GM19397 (cell line): ENCODE measurements around the gene KRT17.
"Not testable (repeated sequence)": the region's sequence is repeated elsewhere in the genome, so short reads cannot be mapped to it uniquely, and the experiment has no call there.

Experiments
- ATAC-seq: cut with Tn5 transposase; IDR thresholded peaks from one replicate; pipeline ENCODE4 v1.9.1; 2021; ENCODE audit warnings: mild to moderate bottlenecking, moderate library complexity; ENCODE audit not compliant: unreplicated experiment

The KRT17 gene

DNA sequence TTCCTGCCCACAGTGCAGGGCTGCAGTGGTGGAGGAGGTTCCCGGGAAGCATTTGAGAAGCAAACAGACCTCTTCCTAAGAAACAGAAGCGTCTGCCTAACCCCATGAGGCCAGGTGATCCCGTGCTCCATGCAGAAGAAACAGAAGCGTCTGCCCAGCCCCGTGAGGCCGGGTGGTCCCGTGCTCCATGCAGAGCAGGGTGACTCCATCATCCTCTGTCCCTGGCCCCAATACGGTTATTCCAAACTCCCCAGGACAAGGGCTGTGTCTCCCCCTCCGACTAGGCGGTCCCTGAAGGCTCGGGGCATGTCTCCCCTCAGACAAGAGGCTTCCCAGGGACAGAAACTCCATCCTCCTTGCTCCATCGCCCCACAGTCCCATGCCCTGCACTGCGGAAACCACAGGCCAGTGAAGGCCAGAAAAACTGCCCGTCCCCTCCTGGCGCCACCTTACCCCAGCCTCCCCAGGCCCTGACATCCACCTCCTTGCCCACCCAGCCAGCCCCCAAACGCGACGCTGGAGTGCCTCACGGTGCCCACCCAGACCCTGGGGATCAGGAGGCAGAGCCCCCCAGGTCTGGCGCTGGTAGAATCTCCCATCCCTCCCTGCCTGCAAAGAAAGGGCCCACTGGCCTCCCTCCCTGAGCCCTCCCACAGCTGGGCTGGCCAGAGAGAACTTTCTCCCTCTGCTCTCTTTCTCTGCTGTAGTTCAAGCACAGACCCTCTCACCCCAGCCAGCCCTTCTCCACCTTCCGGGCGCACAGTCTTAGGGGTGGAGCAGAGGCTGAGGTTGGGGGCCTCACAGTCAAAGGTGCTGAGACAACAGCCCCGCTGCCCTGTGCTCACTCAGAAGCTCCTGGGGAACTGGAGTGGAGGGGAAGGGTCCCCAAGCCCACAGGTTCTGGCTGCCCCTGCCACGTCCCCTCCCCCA, 30.6 kb upstream of the KRT17 start:
- no peak for ATAC-seq

DNA sequence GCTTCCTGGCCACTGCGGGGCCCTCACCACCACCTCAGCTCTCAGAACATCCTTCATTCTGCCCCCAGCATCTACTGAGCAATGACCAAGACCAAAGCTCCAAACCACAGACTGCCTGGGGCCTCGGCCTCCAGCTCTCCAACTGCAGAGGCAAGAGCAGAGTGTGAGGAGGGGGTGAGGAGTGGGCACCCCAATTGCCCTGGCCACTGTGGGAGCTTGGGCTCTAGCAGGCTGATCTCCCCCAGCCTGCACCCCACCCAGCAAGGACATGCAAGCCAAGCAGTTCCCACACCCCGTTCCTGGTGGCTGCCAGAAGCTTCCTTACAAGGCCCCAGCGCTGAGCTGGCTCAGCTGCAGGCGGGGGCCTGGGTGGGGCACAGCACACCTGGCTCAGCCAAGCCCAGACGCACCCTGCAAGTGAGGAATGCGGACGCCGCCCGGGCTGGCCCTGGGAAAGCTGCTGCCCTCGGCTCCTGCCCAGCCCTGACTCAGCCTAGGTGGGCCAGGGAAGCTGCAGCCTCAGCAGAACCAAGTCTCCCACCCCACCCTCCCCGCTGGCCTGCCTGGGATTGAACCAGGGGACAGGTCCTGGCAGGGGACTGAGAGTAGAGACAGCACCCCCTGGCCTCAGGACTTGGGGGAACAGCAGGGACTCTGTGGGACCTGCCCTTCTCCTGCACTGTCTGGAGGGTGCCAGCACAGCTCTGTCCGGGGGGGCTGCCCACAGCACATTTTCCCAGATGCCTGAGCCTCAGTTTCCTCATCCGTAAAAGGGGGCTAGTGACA, 29.7 kb upstream of the KRT17 start:
- no peak for ATAC-seq

DNA sequence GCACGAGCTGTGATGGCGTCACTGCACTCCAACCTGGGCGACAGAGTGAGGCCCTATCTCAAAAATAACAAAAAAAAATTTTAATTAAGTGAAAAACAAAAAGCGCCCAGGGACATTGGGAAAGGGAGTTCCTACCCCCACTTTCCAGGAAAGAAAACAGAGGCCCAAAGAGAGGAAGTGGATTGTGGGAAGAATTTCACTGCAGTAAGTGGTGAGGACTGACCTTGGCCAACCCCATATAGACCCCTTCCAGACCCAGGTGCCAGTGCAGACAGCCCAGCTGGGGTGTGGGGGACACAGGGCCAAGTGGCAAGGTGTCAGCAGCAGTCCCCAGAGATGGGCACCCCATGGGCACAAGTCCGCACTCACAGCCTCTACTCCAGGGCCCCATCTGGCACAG, 29.0 kb upstream of the KRT17 start:
- ATAC-seq = no peak

DNA sequence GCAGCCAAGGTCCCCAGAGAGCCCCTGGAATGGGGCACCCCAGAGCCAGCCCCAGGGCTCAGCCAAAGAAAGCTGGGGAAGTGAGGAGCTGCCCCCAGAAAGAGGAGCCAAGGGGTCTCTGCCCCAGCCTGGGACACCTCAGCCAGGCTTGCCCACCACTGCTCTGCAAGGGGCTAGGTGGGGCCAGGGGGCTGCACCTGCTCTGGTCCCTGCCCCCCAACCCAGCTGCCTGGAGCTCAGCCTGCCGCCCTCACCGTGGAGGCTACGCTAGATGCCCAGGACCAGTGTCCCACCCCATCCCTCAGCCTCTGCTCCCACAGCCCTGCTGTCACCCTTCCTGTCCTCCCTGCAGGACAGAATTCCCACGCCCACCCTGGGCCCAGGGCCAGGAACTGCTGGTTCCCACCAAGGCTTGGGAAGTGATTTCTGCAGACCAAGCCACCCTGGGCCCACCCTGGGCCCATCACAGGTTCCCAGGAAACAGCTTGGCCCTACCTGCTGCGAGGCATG, 28.1 kb upstream of the KRT17 start:
- no peak for ATAC-seq

DNA sequence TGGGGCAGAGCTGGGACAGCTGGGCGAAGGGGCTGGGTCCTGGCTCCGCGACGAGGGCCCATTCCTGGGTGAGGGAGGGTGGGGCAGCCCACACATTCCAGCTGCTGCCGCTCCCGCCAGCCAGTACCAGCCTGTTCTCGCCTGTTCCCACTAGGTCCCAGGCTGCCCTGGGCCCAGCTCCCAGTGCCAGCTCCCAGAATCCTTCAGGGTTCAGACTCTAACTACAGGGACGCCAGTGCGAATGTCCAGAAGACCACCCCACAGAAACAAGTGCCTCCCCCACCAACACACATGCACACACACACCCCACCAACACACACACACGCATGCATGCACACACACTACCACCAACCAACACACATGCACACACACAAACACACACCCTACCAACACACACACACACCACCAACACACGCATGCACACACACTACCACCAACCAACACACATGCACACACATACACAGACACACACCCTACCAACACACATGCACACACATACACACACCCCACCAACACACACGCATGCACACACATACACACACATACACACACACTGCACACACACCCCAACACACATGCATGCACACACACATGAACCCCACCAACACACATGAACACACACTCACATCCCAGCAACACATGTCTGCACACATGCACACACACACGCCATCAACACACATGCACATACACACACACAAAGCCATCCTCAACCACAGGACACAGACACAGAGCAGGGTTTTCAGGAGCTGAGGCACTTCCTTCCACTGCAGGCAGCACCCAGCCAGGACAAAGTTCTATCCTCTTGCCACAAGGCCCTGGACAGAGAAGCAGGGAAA, 27.5 kb upstream of the KRT17 start:
- ATAC-seq = no peak

DNA sequence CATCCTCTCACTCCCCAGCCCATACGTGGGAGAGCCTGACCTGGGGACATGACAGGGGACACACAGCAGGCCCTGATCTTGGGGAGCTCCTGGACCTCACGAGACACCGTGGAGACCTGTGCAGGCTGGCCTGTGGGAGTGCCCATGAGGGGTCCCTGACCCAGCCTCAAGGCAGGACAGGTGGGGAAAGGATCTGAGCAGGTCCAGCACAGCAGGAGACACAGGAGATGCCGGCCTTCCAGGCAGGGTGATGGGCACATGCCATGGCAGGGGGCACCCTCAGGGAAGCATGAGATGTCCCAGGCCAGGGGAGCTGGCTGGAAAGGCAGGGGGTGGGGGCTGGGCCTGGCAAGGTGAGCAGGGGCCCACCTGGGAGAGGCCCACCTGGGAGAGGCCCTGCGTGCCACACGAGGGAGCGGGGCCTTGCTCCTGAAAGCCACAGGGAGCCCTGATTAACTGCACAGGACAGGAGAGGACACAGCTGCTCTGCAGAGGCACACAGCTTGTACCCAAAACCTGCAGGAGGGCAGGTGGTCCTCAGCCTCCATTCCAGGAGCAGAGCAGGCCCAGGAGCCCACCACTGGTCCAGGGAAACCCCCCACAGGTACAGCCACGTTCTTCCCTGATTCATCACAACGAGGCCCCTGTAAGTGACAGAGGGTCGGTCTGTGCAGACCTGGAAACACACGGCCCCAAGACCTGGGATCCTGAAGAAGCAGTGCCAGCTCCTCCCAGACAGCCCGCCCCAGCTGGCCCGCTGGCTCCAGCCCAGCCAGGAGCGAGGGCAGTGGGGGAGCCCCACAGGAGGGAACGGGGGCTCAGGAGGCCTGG, 26.6 kb upstream of the KRT17 start:
- no peak for ATAC-seq

DNA sequence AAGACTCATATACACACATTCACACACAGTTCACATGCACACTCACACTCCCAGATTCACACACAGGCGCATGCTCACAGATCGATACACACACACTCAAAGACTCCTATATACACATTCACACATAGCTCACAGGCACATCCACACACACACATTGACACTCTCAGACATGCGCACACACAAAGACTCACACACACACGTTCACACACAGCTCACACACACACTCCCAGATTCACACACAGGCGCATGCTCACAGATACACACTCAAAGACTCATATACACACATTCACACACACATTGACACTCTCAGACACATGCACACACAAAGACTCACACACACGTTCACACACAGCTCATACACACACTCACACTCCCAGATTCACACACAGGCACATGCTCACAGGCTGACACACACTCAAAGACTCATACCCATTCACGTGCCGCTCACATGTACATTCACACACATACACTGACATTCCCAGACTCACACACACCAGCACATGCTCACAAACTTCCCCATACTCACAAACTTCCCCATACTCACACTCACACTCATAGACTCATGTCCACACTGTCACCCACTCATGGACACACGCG, 25.6 kb upstream of the KRT17 start:
- ATAC-seq = no peak

DNA sequence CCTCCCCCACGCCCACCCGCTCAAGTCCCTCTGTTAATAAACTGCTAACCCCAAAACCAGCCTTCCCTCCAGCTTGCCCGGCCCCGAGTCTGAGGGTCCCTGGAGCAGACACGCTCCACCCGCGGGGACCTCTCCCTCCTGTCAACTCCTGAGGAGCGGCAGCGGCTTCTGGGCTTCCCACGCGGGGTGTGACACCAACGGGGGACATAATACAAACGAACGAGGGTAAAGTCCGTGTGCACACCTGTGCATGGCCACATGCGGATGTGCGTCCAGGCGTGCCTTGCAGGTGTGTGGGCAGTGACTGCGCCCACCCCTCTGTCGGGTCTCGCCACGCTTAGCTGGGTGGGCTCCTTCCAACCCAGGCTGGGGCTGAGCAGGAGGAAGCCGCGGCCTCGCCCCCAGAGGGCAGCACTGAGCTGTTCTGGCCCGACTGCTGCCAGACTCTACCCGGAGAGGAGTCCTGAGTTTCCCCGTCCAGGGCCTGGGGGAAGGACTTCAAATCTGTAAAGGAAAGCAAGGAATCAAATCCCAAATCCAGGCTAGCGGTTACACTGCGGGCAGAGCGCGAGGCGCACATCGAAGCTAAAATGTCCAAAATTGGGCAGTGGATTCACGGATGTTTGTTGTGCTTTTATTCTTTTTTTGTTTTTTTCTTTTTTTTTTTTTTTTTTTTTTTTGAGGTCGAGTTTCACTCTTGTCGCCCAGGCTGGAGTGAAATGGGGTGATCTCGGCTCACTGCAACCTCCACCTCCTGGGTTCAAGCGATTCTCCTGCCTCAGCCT, 24.2 kb upstream of the KRT17 start:
- ATAC-seq = peak; percentile 54

DNA sequence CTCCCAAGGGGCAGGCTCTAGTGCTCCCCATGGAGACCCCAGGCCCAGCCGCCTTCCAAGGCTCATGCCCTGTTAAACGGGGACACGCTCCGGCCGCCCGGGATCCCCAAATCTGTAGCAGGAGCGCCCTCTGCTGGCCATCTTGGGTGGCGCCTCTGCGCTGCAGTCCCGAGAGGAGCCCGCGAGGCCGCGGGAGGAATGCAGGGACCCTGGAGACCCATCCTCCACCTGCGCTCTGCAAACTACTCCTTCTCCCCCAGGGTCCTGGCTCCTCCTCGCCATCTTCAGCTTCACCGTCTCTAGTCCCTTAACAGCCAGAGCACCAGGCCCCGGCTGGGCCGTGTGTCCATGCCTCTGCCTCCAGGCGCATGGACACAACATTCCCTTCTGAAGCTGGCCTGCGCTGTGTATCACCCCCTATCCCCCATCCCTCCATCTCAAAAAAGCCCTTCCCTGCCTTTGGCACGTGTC, 23.6 kb upstream of the KRT17 start:
- ATAC-seq = no peak

DNA sequence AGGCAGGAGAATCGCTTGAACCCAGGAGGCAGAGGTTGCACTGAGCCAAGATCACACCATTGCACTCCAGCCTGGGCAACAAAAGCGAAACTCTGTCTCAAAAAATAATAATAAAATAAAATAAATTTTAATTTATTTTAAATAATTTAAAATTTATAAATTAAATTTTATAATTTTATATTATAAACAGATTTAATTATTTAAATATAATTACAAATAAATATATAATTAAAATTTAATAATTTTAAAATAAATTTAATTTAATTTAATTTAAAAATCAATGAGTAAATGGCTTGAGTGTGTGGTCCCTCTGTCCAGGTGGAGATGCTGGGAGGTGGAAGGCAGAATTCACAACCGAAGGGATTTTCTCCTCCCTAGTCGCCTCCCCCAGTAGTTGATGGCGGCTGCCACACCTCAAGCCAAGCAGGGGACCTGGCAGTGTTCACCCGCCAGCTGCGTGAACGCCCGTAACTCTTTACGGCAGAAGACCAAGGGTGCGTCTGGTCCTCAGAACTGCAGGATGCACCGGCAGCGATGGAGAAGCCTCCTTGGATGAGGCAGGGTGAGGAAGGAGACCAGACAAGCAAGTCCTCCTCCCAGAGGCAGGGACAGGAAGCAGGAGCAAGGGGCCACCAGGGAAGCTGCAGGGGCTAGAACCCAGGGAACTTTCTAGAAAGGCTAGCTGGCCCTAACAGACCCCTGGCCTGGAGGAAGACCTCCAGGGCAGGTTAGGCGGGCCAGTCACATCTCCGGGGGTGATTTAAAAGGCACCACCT, 22.9 kb upstream of the KRT17 start:
- ATAC-seq = no peak

DNA sequence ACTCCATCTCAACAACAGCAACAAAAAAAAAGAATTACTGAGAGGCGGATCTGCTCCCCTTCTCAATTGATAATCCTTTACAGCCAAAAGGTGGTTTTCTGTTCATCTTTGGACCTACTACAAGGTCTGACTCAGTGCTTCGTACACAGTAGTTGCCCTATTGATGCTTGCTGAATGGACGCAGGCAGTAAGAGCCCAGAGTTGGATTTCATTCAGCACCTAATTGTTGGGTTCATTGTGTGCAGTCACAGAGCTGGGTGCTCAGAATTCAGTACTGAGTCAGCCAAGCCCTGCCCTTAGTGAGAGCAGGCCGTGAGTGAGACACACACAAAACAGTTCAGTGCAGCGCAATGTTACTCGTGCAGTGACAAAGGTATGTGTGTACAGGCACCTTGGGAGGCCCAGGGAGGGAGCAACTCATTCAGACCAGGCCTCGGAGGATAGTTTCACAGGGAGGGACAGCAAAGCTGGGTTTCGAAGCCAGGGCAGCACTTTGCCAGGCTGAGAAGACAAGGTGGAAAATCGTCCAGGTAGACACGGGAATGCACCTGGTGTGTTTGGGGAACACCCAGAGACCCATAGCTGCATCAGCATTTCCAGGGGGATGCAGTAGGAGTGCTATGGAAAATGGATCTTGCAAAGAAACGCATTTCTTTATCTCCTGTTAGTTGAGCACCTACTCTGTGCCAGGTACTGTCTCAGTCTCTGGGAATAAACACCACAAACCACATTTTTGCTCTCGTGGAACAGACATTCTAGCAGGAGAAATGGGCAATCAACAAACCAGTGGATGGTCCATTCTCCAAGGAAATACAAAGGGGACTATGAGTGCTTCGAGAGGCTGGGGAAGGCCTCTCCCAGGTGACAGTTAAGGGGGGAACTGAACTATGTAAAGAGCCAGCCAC, 18.1 kb upstream of the KRT17 start:
- no peak for ATAC-seq

DNA sequence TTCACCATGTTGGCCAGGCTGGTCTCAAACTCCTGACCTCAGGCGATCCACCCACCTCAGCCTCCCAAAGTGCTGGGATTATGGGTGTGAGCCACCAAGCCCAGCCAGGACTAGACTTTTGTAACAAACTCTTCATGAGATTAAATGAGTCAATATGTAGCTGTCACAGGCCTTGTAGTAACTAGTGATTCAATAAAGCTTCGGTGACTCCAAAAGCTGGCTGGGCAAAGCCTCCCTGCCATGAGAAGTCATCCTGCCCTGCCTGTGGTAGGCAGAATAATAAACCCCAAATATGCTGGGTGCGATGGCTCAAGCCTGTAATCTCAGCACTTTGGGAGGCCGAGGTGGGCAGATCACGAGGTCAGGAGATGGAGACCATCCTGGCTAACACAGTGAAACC, 16.2 kb upstream of the KRT17 start:
- ATAC-seq = not testable (repeated sequence)

DNA sequence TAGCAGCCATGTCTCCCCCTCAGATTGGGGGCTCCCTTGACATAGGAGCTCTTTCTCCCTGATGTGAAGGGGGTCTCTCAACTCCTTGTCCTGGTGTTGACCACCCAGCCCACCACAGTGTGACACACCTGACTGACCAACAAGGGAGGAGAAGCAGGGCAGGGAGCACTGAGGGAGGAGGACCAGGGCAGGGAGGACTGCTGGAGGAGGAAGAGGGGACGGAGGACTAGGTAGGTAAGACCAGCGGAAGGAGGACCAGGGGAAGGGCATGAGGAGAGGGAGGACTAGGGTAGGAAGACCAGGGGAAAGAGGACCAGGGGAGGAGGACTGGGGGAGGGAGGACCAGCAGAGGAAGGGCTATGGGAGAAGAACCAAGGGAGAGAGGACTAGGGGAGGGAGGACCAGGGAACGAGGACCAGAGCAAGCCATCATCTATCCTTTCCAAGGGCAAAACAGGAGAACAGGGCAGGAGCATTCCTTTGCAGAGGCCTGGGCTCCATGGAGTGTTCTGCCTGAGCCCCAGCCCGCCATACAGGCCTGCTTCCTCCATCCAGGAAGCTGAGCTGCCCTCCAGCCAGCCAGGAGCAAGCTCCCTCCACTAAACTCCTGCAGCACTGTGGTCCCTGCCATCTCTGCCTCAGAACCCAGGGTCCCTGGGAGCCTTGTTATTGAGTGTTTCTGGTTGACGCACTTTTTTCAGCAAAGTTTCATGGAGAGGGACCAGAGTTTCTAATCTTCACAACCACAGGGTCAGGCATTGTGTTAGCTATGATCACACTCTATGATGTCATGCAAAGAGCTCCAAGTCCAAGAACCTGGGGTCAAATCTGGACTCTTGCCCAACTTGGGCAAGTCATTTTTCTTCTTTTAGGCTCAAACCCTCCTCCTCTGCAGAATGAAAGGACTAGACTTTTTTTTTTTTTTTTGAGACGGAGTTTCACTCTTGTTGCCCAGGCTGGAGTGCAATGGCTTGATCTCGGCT, 15.4 kb upstream of the KRT17 start:
- no peak for ATAC-seq

DNA sequence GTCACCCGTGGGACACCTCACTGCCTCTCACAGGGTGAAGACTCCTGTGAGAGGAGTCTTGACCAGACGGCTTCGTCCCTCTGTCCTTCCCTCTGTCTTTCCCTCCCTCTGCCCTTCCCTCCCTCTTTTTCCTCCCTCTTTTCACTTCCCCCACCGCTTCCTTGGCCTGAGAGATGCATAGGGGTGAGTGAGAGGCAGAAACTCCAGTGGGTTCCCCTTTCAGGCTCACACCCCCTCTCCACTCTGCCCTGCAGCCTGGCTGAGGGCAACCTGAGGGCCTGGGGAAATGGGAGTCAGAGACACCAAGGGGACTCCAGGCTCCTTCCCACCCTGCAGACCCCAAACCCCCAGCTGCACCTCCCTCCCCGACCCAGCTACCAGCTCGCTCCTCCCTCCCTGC, 14.6 kb upstream of the KRT17 start:
- ATAC-seq = no peak

DNA sequence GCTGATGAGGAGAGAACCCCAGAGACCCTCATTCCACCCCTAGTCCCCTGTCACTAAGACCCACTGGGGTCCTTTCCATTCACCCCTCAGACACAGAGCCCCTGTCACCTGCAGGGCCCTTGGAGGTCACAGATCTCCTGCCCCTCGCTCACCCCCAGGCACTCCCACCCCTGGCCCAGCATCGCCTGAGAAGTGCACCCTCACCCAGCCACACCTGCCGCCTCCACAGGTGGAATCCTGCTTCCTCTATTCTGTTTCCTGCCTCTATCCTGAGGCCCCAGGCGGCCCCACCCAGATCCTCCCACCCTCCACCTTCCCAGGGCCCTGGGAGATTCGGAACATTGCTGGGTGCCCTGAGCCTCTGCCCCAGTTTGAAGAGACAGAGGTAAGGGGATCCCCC, 13.8 kb upstream of the KRT17 start:
- ATAC-seq = no peak

DNA sequence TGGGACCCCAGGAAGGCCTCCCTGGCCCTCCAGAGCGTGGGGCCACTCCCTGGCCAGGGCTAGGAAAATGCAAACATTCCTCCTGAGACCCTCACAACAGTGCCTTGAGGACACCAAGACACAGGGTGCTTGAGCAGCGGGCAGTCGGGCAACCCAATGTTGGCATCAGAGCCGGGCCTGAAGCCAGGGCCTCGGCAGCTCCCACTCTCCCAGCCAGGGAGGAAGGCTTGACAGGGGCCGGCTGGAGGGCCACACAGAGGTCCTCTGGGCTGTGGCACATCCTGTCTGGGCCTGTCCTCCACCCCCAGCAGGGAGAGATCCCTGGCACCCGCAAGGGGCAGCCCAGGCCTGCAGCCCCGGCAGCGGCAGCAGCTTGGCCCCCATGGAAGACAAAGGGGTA, 12.3 kb upstream of the KRT17 start:
- ATAC-seq = no peak
